ENCODE results near the gene GDF7. TPM values are rescaled to one million over a fixed set of nuclear protein-coding genes. Genes with fewer than 3 reads are reported as not detected.

Gene GDF7
- total and polyA plus RNA-seq, 2 donors from 2014 or later: 1.8 to 12.5 TPM

DNA sequence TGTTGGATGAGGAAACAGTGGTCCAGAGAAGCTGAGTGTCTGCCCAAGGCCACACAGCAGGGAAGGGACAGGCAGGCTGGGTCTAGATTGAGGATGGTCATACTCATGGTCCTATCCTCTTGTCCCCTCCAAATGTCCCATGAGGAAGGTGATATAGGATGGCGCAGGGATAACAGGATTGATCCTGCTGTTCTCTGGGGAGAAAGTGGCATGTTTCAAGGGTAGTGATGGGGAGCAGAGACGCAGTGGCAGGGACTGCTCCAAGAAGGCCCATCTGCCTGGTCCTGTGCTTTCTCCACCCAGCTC lies 40.6 kb upstream of the GDF7 start:
- Histone ChIP-seq H3K27me3 (ENCODE audit: control insufficient read depth, insufficient read depth, low read length) (no peaks in the 10 kb centered on the region), H3K4me3 (ENCODE audit: low read length in 3 of 3) (no peak overlapping the region), H3K27ac (ENCODE audit: low read depth in 2 of 2, low read length in 2 of 2) (peak overlapping the region; percentile 41 to 59), H3K36me3 (ENCODE audit: control insufficient read depth in 2 of 3, insufficient read depth in 3 of 3, low read length in 3 of 3) (peaks cover 0 to 24% (median 15%) of the 10 kb centered on the region in 3 donors), H3K9ac (ENCODE audit: low read length in 3 of 3) (peak overlapping the region in 2 of 3 donors; percentile 6 to 65), H3K4me1 (ENCODE audit: control insufficient read depth in 2 of 3, insufficient read depth in 2 of 3, low read depth in 1 of 3, low read length in 3 of 3) (peaks cover 0 to 22% (median 6%) of the 10 kb centered on the region in 3 donors), H3K9me3 (ENCODE audit: control insufficient read depth in 2 of 3, insufficient read depth in 1 of 3, low read length in 3 of 3) (no peaks in the 10 kb centered on the region)
- peak in 1 of 5 donors; percentile 33 for DNase-seq
- intact Hi-C loops (cut with DNase I): no loop called here
- TF ChIP-seq, protein P1, sequence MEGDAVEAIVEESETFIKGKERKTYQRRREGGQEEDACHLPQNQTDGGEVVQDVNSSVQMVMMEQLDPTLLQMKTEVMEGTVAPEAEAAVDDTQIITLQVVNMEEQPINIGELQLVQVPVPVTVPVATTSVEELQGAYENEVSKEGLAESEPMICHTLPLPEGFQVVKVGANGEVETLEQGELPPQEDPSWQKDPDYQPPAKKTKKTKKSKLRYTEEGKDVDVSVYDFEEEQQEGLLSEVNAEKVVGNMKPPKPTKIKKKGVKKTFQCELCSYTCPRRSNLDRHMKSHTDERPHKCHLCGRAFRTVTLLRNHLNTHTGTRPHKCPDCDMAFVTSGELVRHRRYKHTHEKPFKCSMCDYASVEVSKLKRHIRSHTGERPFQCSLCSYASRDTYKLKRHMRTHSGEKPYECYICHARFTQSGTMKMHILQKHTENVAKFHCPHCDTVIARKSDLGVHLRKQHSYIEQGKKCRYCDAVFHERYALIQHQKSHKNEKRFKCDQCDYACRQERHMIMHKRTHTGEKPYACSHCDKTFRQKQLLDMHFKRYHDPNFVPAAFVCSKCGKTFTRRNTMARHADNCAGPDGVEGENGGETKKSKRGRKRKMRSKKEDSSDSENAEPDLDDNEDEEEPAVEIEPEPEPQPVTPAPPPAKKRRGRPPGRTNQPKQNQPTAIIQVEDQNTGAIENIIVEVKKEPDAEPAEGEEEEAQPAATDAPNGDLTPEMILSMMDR (IDR thresholded peaks at IDR 0.05; ENCODE audit: borderline replicate concordance, extremely low read depth, insufficient read depth): no peak
- no peak for FAIRE-seq

DNA sequence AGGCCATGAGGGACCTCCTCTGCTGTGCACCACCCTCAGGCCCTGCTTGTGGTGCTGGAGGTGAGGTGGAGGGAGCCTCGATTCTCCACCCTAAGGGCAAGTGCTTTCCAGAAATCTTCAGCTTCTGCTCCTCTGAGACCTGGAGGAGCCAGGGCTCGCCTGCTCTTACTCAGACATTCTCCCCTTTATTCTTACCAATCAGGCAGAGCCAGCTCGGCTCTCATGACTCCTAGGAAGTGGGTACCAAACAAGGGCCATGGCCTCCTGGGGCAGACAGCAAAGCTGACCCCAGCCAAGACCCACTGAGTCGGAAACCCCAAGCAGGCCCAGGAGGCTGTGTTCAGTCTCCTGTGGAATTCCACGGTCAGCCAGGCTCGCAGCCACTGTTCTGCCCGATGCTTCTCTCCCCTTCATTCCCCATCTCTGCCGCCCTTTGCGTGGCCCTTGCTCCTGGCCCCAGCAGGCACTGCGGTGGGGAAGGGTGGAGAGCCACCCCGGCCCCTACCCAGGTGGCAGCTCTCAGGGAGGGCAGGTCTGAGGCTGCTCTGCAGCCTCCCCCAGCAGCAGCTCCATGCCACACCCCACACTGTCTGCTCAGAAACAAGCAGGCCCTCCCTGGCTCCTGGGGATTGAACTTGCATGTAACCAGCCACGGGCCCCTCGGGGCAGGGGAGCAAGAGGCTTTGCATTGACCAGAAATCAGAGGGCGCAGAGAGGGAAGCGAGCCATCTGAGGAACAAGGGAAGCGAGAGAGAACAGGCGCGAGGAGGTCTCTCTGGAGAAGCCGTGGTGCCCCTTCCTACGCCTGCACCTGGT lies 40.0 kb upstream of the GDF7 start:
- Histone ChIP-seq H3K9ac (ENCODE audit: low read length in 3 of 3) (peak overlapping the region in 2 of 3 donors; percentile 6 to 65), H3K27ac (ENCODE audit: low read depth in 2 of 2, low read length in 2 of 2) (peak overlapping the region; percentile 41 to 59), H3K27me3 (ENCODE audit: control insufficient read depth, insufficient read depth, low read length) (no peaks in the 10 kb centered on the region), H3K9me3 (ENCODE audit: control insufficient read depth in 2 of 3, insufficient read depth in 1 of 3, low read length in 3 of 3) (no peaks in the 10 kb centered on the region), H3K36me3 (ENCODE audit: control insufficient read depth in 2 of 3, insufficient read depth in 3 of 3, low read length in 3 of 3) (peaks cover 0 to 24% (median 10%) of the 10 kb centered on the region in 3 donors), H3K4me1 (ENCODE audit: control insufficient read depth in 2 of 3, insufficient read depth in 2 of 3, low read depth in 1 of 3, low read length in 3 of 3) (peaks cover 0 to 22% (median 6%) of the 10 kb centered on the region in 3 donors), H3K4me3 (ENCODE audit: low read length in 3 of 3) (no peak overlapping the region)
- TF ChIP-seq, protein P1 (IDR thresholded peaks at IDR 0.05; ENCODE audit: borderline replicate concordance, extremely low read depth, insufficient read depth): no peak
- DNase-seq: peak in 4 of 5 donors; percentile 52 to 68 (median 64)
- no peak for FAIRE-seq
- intact Hi-C loops (cut with DNase I): no loop called here

DNA sequence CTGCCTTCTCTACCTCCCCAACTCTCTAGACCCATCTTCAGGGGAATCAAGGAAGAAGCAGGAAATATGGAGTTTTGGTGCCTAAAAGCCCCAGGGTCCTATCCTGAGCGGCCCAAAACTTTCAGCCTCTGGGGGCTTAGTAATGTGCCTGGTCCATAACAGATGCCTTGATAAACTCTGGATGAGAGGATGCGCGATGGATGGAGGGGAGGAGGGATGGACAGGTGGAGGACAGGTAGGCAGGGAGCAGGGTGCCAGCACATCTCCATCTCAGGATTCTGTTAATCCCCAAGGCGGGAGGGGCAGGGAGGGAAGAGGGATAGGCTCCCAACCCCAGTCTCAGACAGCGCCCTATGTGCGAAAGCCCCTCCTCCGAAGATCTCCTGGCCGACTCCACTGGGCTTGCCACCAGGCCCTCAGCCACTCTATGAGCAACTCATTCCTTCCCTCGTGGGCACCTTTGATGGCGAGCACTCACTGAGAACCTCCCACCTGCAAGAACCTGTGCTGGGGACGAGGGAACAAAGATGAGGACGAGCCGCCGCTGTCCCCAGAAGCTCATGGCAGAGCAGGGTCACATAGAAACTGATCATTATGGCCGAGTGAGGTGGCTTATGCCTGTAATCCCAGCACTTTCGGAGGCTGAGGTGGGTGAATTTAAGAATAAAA lies 39.1 kb upstream of the GDF7 start:
- no peaks in the 10 kb centered on the region for H3K27me3 ChIP-seq (ENCODE audit: control insufficient read depth, insufficient read depth, low read length)
- FAIRE-seq (no peak), DNase-seq (peak in 1 of 5 donors; percentile 38)
- H3K27ac ChIP-seq (ENCODE audit: low read depth in 2 of 2, low read length in 2 of 2): no peak overlapping the region
- intact Hi-C loops (cut with DNase I): no loop called here
- H3K4me1 ChIP-seq (ENCODE audit: control insufficient read depth in 2 of 3, insufficient read depth in 2 of 3, low read depth in 1 of 3, low read length in 3 of 3): peaks cover 0 to 22% (median 6%) of the 10 kb centered on the region in 3 donors
- H3K36me3 ChIP-seq (ENCODE audit: control insufficient read depth in 2 of 3, insufficient read depth in 3 of 3, low read length in 3 of 3): peaks cover 0 to 14% (median 8%) of the 10 kb centered on the region in 3 donors
- H3K4me3 ChIP-seq (ENCODE audit: low read length in 3 of 3): no peak overlapping the region
- H3K9ac ChIP-seq (ENCODE audit: low read length in 3 of 3): peak overlapping the region in 1 of 3 donors; percentile 65
- H3K9me3 ChIP-seq (ENCODE audit: control insufficient read depth in 2 of 3, insufficient read depth in 1 of 3, low read length in 3 of 3): no peaks in the 10 kb centered on the region
- TF ChIP-seq, protein P1 (IDR thresholded peaks at IDR 0.05; ENCODE audit: borderline replicate concordance, extremely low read depth, insufficient read depth): no peak

Data from kidney (tissue), 14 donors.